SK-N-SH treated with all-trans-retinoic acid at 6 μM for 48 hours (cell line): ENCODE data around the gene B2M.

Source experiments
- ARNTL ChIP-seq: fragments of 450-650 bp; formaldehyde crosslinking; IDR thresholded peaks from 2 replicates; pipeline ENCODE4 v1.5.0; 2020; ENCODE audit warnings: low read depth, mild to moderate bottlenecking, moderate library complexity, borderline replicate concordance
- BACH2 ChIP-seq: fragments of 250-450 bp; sonication (Bioruptor Pico); IDR thresholded peaks from 2 replicates; pipeline ENCODE4 v1.9.0; 2021; ENCODE audit warnings: mild to moderate bottlenecking, borderline replicate concordance
- ESRRG ChIP-seq: fragments of 250-450 bp; sonication (Bioruptor Pico); IDR thresholded peaks from 2 replicates; pipeline ENCODE4 v1.6.1; 2021; ENCODE audit warnings: mild to moderate bottlenecking
- GLIS3 ChIP-seq: fragments of 250-450 bp; sonication (Bioruptor Pico); IDR thresholded peaks from 2 replicates; pipeline ENCODE4 v1.5.0; 2020; ENCODE audit warnings: mild to moderate bottlenecking, moderate library complexity
- RARB ChIP-seq: fragments of 250-450 bp; sonication (Bioruptor Pico); IDR thresholded peaks from 2 replicates; pipeline ENCODE4 v1.8.0; 2021; ENCODE audit warnings: mild to moderate bottlenecking, moderate library complexity
- TCF4 ChIP-seq: fragments of 250-450 bp; sonication (Bioruptor Pico); IDR thresholded peaks from 2 replicates; pipeline ENCODE4 v1.8.0; 2021; ENCODE audit warnings: mild to moderate bottlenecking, moderate library complexity, borderline replicate concordance
- TOX ChIP-seq: fragments of 250-450 bp; sonication (Bioruptor Pico); IDR thresholded peaks from 2 replicates; pipeline ENCODE4 v1.8.0; 2021; ENCODE audit warnings: mild to moderate bottlenecking, moderate library complexity, borderline replicate concordance
- ZFP3 ChIP-seq: fragments of 250-450 bp; sonication (Bioruptor Pico); IDR thresholded peaks from 2 replicates; pipeline ENCODE4 v1.5.0; 2020; ENCODE audit warnings: mild to moderate bottlenecking, moderate library complexity
- TF ChIP-seq, protein P1 (sequence below): fragments of 250-450 bp; sonication (Bioruptor Pico); IDR thresholded peaks from 2 replicates; pipeline ENCODE4 v1.8.0; 2020; ENCODE audit warnings: mild to moderate bottlenecking, moderate library complexity, borderline replicate concordance
- TF ChIP-seq, protein P2 (sequence below): fragments of 250-450 bp; sonication (Bioruptor Pico); IDR thresholded peaks from 2 replicates; pipeline ENCODE4 v1.5.1; 2020; ENCODE audit warnings: low read depth, mild to moderate bottlenecking, moderate library complexity

DNA sequence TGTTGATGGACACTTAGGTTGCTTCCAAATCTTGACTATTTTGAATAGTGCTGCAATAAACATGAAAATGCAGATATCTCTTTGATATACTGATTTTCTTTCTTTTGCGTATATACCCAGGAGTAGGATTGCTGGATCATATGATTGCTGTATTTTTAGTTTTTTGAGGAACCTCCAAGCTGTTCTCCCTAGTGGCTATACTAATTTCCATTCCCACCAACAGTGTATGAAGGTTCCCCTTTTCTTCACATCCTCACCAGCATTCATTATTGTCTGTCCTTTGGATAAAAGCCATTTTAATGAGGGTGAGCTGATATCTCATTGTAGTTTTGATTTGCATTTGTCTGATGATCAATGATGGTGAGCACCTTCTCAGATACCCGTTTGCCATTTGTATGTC lies 12.7 kb upstream of the B2M start:
- TF ChIP-seq, protein P1, sequence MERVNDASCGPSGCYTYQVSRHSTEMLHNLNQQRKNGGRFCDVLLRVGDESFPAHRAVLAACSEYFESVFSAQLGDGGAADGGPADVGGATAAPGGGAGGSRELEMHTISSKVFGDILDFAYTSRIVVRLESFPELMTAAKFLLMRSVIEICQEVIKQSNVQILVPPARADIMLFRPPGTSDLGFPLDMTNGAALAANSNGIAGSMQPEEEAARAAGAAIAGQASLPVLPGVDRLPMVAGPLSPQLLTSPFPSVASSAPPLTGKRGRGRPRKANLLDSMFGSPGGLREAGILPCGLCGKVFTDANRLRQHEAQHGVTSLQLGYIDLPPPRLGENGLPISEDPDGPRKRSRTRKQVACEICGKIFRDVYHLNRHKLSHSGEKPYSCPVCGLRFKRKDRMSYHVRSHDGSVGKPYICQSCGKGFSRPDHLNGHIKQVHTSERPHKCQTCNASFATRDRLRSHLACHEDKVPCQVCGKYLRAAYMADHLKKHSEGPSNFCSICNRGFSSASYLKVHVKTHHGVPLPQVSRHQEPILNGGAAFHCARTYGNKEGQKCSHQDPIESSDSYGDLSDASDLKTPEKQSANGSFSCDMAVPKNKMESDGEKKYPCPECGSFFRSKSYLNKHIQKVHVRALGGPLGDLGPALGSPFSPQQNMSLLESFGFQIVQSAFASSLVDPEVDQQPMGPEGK (CRISPR knock-in tag), result no peak
- TF ChIP-seq GLIS3 (CRISPR knock-in tag), result no peak
- TF ChIP-seq, protein P2, sequence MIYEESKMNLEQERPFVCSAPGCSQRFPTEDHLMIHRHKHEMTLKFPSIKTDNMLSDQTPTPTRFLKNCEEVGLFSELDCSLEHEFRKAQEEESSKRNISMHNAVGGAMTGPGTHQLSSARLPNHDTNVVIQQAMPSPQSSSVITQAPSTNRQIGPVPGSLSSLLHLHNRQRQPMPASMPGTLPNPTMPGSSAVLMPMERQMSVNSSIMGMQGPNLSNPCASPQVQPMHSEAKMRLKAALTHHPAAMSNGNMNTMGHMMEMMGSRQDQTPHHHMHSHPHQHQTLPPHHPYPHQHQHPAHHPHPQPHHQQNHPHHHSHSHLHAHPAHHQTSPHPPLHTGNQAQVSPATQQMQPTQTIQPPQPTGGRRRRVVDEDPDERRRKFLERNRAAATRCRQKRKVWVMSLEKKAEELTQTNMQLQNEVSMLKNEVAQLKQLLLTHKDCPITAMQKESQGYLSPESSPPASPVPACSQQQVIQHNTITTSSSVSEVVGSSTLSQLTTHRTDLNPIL, result no peak
- no peak for TF ChIP-seq RARB
- no peak for TF ChIP-seq TCF4 (CRISPR knock-in tag)
- no peak for TF ChIP-seq TOX (CRISPR knock-in tag)
- no peak for TF ChIP-seq ARNTL
- TF ChIP-seq BACH2 (CRISPR knock-in tag), result no peak
- TF ChIP-seq ZFP3, result no peak
- TF ChIP-seq ESRRG (CRISPR knock-in tag), result no peak
